GM12864 (cell line): Measurements from ENCODE around the gene CRIM1.

Experiments used
- DNase-seq: peaks from one replicate; pipeline ENCODE4 v3.0.0-alpha.2; 2011; ENCODE audit warnings: low read depth
- H3K4me3 ChIP-seq: 2 replicates; pipeline ENCODE4 v1.5.1; 2011; ENCODE audit warnings: mild to moderate bottlenecking, low read depth, low read length, control low read depth
- TF ChIP-seq, protein P1 (sequence below): IDR thresholded peaks from 2 replicates; pipeline ENCODE4 v1.5.1; 2011; ENCODE audit warnings: low read depth, mild to moderate bottlenecking, moderate library complexity, low read length, control low read depth, inconsistent platforms; ENCODE audit errors: missing control alignments

The CRIM1 gene

DNA sequence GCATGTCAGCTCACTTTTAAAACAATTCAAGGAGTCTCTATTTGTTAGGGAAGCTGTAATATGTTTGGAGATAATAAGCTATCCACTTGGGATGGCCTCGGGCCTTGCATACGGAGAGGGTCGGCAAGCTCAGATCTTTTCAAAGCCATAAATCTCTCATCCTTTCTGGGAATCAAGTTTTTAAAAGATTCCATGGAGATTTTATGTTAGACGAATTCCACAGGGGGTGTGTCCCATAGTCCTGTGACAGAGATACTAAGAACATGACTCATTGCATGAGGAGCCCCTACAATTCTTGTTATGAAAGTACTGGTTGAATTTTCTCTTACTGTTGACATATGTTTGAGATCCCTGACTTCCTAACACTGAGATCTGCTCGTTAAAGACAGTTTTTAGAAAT, 133.7 kb downstream of the CRIM1 start:
- no peak overlapping the region for H3K4me3 ChIP-seq
- TF ChIP-seq, protein P1, sequence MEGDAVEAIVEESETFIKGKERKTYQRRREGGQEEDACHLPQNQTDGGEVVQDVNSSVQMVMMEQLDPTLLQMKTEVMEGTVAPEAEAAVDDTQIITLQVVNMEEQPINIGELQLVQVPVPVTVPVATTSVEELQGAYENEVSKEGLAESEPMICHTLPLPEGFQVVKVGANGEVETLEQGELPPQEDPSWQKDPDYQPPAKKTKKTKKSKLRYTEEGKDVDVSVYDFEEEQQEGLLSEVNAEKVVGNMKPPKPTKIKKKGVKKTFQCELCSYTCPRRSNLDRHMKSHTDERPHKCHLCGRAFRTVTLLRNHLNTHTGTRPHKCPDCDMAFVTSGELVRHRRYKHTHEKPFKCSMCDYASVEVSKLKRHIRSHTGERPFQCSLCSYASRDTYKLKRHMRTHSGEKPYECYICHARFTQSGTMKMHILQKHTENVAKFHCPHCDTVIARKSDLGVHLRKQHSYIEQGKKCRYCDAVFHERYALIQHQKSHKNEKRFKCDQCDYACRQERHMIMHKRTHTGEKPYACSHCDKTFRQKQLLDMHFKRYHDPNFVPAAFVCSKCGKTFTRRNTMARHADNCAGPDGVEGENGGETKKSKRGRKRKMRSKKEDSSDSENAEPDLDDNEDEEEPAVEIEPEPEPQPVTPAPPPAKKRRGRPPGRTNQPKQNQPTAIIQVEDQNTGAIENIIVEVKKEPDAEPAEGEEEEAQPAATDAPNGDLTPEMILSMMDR, result no peak
- no peak for DNase-seq

DNA sequence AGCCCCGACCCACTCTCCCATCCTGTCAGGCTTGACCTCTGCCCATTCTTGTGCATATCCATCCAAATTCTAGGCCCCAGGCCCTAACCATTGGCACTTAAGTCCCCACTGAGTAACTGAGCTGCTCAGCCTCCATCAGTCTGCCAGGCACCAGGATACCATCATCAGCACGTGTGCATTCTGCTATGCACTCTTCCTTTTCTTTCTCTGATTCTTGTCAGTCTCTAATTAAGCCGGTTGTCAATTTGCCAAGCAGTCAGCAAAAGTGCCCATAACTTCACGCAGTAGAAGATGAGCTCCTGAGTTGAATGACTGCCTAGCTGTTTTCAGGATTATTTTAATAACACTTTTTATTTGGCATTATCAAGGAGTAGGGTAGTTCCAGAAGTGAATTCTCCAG, 135.2 kb downstream of the CRIM1 start:
- TF ChIP-seq, protein P1, result no peak
- H3K4me3 ChIP-seq, result no peak overlapping the region
- no peak for DNase-seq

DNA sequence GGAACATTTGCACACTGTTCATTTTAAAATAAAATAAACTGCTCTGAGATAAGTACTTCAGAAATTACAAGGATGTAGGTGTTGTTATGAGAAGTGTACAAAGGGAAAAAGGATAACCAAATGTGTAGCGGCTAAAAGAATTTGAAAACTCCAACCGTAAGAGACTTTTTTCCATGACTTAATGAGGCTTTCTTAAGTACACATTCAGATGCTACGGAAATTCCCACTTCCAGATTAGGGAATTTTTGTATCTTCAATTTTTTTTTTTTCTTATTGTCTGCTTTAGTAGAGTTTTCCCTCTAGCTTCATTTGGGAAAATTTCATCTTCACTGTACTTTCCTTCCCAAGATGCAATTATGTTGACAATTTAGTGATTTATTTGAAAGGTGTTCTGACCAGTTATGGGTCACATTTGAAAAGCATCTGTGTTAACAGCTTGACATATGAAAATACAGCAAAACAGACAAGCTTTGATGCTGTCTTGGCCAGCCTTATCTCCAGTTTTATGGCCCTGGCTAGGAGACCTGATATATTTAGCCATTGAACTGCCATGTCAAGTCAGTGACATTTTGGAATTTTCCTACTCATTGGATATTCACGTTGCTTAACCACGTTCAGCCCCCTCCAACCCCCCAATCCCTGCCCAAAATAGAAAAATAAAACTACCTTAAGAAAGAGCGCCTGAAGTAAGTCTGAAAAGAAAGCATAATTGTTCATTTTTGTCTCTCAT, 136.8 kb downstream of the CRIM1 start:
- TF ChIP-seq, protein P1, result no peak
- DNase-seq, result no peak
- no peak overlapping the region for H3K4me3 ChIP-seq

DNA sequence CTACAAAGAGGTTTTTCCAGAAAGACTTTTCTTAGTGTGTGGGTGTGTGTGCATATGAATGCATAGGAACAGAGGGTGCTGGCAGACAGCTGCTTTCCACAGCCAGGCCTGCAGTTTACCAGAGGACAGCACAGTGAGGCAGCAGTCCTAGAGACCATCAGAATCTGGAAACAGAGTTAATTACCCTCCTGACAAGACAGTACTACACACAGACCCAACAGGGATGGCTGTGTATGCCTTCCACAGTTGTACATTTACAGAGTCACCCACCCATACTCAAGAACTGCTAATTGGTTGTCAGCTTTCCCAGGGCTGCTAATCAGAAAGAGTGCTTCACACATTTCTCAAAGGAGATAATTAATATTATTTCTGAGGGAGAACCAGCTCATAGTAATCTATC, 137.7 kb downstream of the CRIM1 start:
- H3K4me3 ChIP-seq, result no peak overlapping the region
- DNase-seq, result no peak
- TF ChIP-seq, protein P1, result no peak

DNA sequence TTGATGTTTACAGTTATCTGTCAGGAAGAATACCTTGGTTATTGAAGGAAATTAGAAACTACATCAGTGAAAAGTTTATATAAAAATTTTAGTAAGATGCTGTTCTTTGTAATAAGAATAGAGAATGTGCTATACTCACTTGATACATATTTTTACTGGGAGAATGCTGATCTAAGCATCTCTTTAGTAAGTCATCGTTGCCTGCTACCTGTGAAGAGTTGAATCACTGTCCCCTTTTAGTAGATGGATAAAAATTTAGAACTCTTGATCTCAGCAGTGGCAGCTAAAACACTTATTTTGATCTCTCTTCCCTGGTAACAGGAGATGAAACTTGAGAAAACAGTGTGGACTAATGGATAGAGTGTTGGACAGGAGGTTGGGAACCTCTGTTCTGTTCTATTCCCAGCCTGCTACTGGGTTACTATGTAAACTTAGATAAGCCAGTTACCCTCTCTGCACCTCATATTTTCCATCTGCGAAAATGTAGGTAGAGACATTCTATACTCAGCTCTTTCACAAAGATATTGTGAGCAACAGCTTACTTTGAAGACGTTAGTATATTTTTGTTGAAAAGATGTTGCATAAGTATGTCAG, 142.1 kb downstream of the CRIM1 start:
- DNase-seq, result no peak
- TF ChIP-seq, protein P1, result no peak
- H3K4me3 ChIP-seq, result no peak overlapping the region

DNA sequence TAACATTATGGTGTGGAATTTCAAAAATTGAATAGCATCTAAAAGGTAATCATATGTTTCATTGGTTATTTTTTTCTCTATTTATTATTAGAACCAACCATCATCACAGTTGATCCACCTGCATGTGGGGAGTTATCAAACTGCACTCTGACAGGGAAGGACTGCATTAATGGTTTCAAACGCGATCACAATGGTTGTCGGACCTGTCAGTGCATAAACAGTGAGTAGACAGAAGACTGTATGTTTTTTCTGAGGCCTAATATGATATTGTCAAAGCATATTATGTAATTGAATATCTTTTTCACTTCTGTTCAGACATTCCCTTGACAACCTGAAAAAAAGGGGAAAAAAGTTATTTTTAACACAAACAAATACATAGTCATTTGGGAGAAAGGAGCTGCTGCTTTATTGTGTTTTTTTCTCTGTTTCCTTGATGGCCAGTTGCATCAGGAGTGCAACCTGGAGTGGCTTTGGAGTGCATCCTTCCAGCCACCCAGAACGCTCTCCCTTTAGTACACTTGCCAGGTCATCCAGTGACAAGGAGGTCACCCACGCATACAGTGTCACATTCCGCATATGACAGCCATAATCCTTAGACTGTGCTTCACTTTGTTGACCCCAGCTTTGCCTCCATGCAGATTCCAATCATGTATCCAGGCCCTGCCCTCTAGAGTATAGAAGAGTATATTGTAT, 143.7 kb downstream of the CRIM1 start:
- DNase-seq, result no peak
- H3K4me3 ChIP-seq, result no peak overlapping the region

More for the DNA sequence above, 143.7 kb downstream of the CRIM1 start:
- TF ChIP-seq, protein P1, result no peak
